Central memory CD8-positive, alpha-beta T cell (primary cell): ENCODE data around the gene OR6T1.

Experiments
- ATAC-seq: fragments of 150-1000 bp; cut with Tn5 transposase; replicated peaks from 2 replicates; pipeline ENCODE4 v1.10.0; 2022; ENCODE audit warnings: mild to moderate bottlenecking, moderate FRiP score, moderate number of reproducible peaks; ENCODE audit not compliant: poor library complexity, severe bottlenecking; ENCODE audit errors: extremely low read depth
- DNase-seq, 2 donors: peaks; one replicate each; pipeline ENCODE4 v3.0.0; 2021; ENCODE audit warnings: low spot score in 2 of 2
- H3K27ac Mint-ChIP-seq: one replicate; pipeline ENCODE4 v1.8.0; 2022; ENCODE audit warnings: low read depth, mild to moderate bottlenecking, moderate library complexity, mixed read lengths
- H3K27me3 Mint-ChIP-seq: one replicate; pipeline ENCODE4 v1.8.0; 2022; ENCODE audit warnings: mixed read lengths
- H3K36me3 Mint-ChIP-seq: one replicate; pipeline ENCODE4 v1.8.0; 2022; ENCODE audit warnings: mild to moderate bottlenecking, moderate library complexity, mixed read lengths; ENCODE audit not compliant: insufficient read depth
- H3K4me1 Mint-ChIP-seq: one replicate; pipeline ENCODE4 v1.8.0; 2022; ENCODE audit warnings: mixed read lengths
- H3K4me3 Mint-ChIP-seq: one replicate; pipeline ENCODE4 v1.8.0; 2022; ENCODE audit warnings: mild to moderate bottlenecking, moderate library complexity, mixed read lengths
- H3K9me3 Mint-ChIP-seq: one replicate; pipeline ENCODE4 v1.8.0; 2022; ENCODE audit warnings: mixed read lengths

Gene OR6T1

GRCh38 chr11:123904932-123905331, 38.7 kb downstream of the OR6T1 start:
- H3K4me1 Mint-ChIP-seq = no peaks in the 10 kb centered on the region
- H3K36me3 Mint-ChIP-seq = no peaks in the 10 kb centered on the region
- DNase-seq = no peak
- peaks cover 6% of the 10 kb centered on the region for H3K9me3 Mint-ChIP-seq
- H3K27me3 Mint-ChIP-seq = no peaks in the 10 kb centered on the region
- no peak overlapping the region for H3K4me3 Mint-ChIP-seq
- no peak overlapping the region for H3K27ac Mint-ChIP-seq
- ATAC-seq = no peak

- Mint-ChIP-seq H3K36me3 (no peaks in the 10 kb centered on the region), H3K4me3 (no peak overlapping the region), H3K27me3 (no peaks in the 10 kb centered on the region), H3K4me1 (no peaks in the 10 kb centered on the region), H3K27ac (no peak overlapping the region), H3K9me3 (peaks cover 6% of the 10 kb centered on the region)
- DNase-seq (no peak), ATAC-seq (no peak)
Observed at GRCh38 chr11:123903932-123904331, 39.7 kb downstream of the OR6T1 start.

DNA sequence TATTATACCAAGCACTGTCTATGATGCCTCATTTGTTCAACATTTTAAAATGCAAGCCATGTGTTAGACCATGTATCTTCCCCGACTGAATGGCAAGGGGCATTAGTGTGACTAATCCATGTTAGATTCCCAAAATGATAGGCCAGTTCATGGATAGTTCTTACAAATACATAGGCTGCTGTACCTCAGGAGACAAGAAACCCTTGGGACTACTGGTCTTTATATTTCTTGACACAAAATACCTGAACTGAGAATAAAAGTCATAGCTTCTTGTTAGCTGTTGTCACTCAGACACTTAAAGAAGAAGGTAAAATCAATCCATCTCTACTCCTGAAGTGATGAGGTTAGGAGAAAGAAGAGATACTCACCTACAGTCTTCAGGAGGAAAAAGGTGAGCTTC, 41.8 kb downstream of the OR6T1 start, which contains the start of gene OR8D4:
TSS of gene OR8D4 (plus strand) at position 301 of the 400 bp plus-strand sequence. CDS start 4,265 bp downstream, outside the sequence.
- no peak for DNase-seq
- H3K27me3 Mint-ChIP-seq = no peaks in the 10 kb centered on the region
- H3K4me3 Mint-ChIP-seq = no peak within 1 kb of the TSS
- ATAC-seq = no peak
- H3K36me3 Mint-ChIP-seq = no peaks in the 10 kb centered on the region
- H3K27ac Mint-ChIP-seq = no peak within 1 kb of the TSS
- no peaks in the 10 kb centered on the region for H3K4me1 Mint-ChIP-seq
- H3K9me3 Mint-ChIP-seq = no peaks in the 10 kb centered on the region

DNA sequence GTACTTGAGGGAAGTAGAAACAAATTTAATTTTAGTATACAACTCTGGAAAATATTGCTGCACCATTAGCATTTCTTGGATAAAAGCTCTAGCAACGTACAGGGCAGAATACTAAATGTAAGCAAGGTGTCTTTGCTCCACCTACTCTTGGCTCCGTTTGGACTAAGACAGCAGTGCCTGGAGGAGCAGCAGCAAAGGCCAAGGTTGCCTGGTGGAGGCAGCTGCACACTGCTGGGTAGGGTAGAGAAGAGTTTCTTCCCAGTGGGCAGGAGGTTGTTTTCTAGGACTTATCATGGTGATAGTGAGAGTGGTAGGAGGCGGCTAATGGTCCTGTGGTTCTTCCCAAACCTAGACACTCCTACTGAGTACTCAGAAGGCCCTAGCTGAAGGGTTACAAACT, 43.8 kb downstream of the OR6T1 start:
- H3K4me1 Mint-ChIP-seq = no peaks in the 10 kb centered on the region
- ATAC-seq (no peak), DNase-seq (no peak)
- no peak overlapping the region for H3K27ac Mint-ChIP-seq
- no peaks in the 10 kb centered on the region for H3K36me3 Mint-ChIP-seq
- H3K27me3 Mint-ChIP-seq = peaks cover 8% of the 10 kb centered on the region
- H3K9me3 Mint-ChIP-seq = no peaks in the 10 kb centered on the region
- no peak overlapping the region for H3K4me3 Mint-ChIP-seq
